NCI-H2171 (cell line): Measurements from ENCODE around the gene SLCO3A1.
"Not testable (repeated sequence)": the region's sequence is repeated elsewhere in the genome, so short reads cannot be mapped to it uniquely, and the experiment has no call there.

Experiments
- DNase-seq: peaks from one replicate; lab custom pipeline; 2025; lab: John Stamatoyannopoulos, UW

The SLCO3A1 gene

GRCh38 chr15:92035551-92035950 is 182.0 kb downstream of the SLCO3A1 start:
- DNase-seq, result no peak

DNA sequence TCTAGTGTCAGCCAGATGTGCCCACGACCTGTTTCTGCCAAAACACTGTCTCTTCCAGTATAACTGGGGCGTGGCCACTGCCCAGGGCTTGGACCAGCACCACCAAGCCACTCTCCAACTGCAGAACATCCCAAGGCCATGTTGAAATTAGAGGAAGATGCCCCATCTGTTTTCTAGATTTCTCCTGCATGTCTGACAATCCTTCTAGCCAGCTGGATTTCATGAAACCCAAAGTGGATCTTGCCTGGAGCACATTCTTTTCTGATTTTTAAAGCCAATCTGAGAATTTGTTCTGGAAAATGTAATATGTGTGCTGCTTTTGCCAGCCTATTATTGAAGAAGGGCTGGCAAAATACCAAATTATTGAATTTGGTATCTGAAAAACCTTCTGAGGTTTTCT is 182.5 kb downstream of the SLCO3A1 start:
- no peak for DNase-seq

GRCh38 chr15:92037491-92037890 is 184.0 kb downstream of the SLCO3A1 start:
- DNase-seq, result no peak

- no peak for DNase-seq
Measured at GRCh38 chr15:92040350-92040749, 186.8 kb downstream of the SLCO3A1 start.

DNA sequence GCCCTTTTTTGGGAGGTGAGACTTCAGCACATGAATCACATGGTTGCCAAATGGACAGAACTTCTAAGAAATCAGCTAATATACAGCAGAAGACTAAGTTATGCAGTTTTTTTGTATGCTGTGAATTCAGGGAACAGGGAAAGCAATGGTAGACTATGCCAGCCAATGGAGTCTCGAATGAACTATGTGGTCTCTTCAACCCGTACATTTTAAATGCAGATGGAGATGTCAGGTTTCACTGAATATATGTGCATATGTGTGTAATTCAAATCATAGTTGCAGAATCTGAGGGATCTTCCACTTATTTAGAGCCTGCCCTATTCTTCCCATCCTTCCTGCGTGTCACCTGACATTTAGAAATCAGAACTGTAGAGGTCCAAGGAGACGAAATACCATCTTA is 187.9 kb downstream of the SLCO3A1 start:
- no peak for DNase-seq

- no peak for DNase-seq
Measured at GRCh38 chr15:92043283-92043682, 189.8 kb downstream of the SLCO3A1 start.

DNA sequence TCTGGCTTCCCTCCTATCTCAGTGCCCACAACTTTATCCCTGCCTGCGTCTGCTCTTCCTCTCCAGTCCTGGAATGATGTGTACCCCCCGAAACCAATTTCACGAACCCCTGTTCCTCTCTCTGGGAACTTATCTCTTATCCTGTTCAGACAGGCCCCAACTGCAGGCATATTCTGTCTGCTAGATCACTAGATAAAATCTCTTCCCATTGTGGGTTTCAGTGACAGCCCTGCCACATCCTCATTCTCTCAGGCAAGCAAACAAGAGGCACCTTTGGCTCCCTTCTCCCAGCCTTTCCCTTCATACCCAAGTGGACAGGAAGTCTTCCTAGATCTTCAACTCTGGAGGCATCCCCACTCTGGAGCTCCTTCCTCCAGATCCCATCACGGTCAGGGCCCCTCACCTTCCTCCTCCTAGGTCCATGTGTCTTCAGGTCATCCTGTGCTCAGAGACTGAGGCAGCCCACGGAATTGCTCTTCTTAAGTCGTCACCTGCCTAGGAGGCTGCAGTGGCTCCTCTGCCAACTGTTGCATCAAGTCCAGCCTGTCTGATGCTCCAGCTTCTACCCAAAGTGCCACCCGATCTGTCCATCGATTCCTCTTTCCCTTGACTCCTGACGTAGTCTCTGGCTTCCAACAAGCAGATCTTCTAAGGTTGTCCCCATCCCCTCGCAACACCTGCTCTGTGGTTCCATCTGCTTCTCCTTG is 190.8 kb downstream of the SLCO3A1 start:
- DNase-seq, result no peak

- no peak for DNase-seq
Measured at GRCh38 chr15:92047900-92048299, 194.4 kb downstream of the SLCO3A1 start.

- DNase-seq, result no peak
Measured at GRCh38 chr15:92048739-92049138, 195.2 kb downstream of the SLCO3A1 start.

GRCh38 chr15:92049290-92049989 is 195.9 kb downstream of the SLCO3A1 start:
- DNase-seq, result no peak

GRCh38 chr15:92050220-92050898 is 196.9 kb downstream of the SLCO3A1 start:
- DNase-seq, result no peak

DNA sequence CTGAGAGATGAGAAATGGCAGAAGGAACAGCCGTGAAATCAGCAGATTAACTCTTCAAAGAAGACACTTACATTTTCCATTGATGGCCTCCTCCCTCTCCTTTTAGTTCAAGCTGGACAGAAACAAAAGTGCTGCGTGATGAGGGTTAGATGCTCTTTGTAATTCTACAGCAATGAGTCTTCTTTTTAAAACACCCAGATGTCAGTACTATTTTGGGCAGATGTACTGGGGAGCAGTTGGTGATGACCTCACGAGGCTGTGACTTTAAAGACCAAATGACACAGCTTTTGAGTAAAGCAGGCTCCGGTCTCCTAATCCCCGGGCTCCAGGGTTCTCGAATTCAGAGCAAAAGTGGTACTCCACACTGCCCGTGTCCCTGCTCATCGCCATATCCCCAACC is 198.2 kb downstream of the SLCO3A1 start:
- no peak for DNase-seq

GRCh38 chr15:92053753-92054316 is 200.3 kb downstream of the SLCO3A1 start:
- no peak for DNase-seq

DNA sequence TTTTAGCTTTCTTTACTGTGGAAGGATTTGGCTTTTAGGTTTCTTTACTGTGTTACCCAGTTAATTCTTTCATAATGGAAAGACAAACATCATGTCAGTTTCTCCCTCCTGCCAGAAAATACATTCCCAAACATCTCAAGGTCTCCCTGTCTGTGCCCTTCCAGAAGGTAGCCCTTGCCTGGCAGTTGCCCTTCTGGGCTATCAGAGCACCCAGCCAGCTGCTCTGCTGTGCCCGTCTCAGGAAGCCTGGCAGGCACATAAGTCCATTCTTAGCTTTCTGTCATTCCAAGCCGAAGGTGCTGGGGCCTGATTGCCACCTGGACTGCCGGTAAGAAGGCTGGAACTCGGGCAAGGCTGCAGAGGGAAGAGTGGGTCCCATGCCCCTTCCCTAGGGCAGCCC is 203.4 kb downstream of the SLCO3A1 start:
- no peak for DNase-seq

DNA sequence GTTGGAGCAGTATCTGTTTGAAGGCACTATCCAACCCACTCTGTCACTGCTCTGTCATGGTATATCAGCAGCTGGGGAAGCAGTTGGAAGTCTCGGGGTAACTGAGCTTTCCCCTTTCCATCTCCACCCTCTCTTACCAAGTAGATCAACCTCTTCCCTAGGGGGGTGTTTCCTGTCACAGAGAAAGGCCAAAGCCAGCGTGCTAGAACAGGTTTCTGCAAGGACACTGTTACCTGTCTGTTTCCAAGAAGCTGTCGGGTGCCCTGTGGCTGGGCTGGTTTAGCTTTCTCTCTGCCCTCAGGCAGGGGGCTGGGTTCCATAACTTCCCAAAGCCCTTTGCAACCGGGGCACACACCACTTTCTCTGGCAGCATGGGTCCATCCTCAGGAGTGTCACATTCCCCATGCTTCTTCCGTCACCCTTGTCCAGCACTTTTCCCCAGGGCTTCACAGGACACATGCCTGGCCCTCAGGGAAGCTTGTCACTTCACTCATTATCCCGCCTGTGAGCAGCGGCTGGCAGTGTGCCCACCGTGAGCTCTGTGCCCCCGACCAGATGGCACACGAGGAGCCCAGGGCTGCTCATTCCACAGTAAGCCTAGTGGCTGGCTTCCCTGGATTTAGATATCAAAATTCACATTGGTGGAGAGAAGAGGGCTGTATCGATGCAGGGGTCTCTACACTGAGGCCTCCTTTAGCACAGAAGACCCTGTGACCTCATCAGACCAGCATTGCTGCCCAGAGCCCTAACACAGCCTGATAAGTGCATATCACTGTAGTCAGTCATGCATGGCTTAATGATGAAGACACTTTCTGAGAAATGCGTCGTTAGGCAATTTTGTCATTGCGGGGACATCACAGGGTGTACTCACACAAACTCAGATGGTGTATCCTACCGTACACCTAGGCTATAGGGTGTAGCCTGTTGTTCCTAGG is 205.8 kb downstream of the SLCO3A1 start:
- peak; percentile 69 for DNase-seq

- DNase-seq, result not testable (repeated sequence)
Measured at GRCh38 chr15:92059971-92060311, 206.4 kb downstream of the SLCO3A1 start.

- DNase-seq, result no peak
Measured at GRCh38 chr15:92061511-92062195, 208.1 kb downstream of the SLCO3A1 start.

GRCh38 chr15:92062505-92062904 is 209.0 kb downstream of the SLCO3A1 start:
- no peak for DNase-seq

DNA sequence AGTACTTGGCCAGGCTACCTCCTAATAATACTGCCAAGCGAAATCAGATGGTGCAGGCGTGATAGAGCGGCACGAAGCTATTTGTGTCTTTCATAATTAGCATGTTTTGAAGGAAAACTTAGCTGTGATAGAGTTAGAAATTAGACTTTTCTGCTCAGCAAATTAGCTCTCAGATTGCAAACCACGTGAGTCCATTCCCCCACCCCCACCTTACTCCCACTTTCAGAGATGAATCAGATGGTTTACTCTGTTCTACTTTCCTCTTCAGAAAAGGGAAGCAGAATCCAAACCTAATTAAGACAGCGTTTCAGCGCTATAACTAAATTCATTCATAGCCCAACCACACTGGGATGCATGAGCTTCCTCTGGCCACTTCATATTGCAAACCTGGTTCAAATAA is 214.6 kb downstream of the SLCO3A1 start:
- DNase-seq, result no peak

DNA sequence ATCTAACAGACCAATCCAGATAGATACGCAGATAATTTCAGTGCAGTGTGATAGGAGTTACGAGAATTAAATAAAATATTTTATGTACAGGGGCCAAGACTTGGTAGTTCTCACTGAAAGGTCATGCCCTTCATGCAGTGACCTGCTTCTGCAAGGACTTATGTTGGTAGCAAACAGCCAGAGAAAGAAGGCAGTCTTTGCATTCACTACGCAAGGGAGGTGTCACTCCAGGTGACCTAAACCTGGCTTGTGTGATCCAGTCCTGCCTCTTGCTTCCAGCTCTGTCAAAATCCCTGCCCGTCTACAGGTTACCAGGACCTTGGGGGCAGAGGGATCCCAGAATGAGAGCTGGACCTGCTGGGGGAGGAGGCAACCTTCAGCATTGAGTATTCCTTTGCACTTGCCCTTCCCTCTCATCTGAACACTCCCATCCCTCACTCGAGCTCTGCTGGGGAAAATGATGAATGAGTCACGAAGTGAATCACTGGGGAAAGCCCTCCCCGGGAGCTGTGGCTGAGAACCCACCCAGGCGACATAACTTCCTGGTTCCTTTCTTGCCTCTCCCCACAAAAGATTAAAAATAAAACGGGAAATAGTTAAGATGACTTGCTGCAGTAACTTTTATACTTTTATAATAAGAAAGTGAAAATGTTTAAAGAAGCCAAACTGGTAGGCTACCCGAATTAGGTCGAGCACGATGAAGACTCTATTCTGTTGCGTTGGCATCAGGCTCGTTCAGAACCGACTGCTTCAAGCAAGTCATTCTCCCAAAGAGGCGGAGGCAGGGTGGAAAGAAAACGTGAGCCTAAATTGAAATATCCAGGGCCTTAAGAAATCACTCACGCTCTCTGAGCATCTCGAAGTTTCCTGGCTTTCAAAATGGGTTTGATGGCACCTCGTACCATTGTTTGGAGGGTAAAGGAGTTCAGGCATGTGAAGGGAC is 216.1 kb downstream of the SLCO3A1 start:
- no peak for DNase-seq
